KG1 (cell line): ENCODE data around the gene MYRF.

Source experiments
- DNase-seq: peaks from one replicate; lab custom pipeline; 2025; lab: John Stamatoyannopoulos, UW

MYRF gene

GRCh38 chr11:61820174-61820573 lies 67.7 kb downstream of the MYRF start:
- DNase-seq, result no peak

GRCh38 chr11:61826930-61827570 lies 74.6 kb downstream of the MYRF start:
- peak; percentile 85 for DNase-seq

GRCh38 chr11:61827571-61828378 lies 75.3 kb downstream of the MYRF start, which contains the start of gene FADS2:
FADS2 (plus strand) TSS chr11:61828300; CDS start chr11:61828391, 91 bp downstream.
- DNase-seq, result peak; percentile 94

GRCh38 chr11:61828379-61828628 lies 75.9 kb downstream of the MYRF start:
- no peak for DNase-seq

- peak; percentile 31 for DNase-seq
Observed at GRCh38 chr11:61828629-61829407, 76.4 kb downstream of the MYRF start.

GRCh38 chr11:61829806-61830205 lies 77.4 kb downstream of the MYRF start:
- DNase-seq, result no peak

- DNase-seq, result no peak
Observed at GRCh38 chr11:61830237-61831105, 78.0 kb downstream of the MYRF start.

- DNase-seq, result no peak
Observed at GRCh38 chr11:61832207-61832606, 79.8 kb downstream of the MYRF start.

- no peak for DNase-seq
Observed at GRCh38 chr11:61832754-61833153, 80.3 kb downstream of the MYRF start.

GRCh38 chr11:61833471-61833870 lies 81.0 kb downstream of the MYRF start:
- no peak for DNase-seq

GRCh38 chr11:61833926-61834277 lies 81.5 kb downstream of the MYRF start:
- DNase-seq, result no peak

GRCh38 chr11:61834278-61835048 lies 82.0 kb downstream of the MYRF start:
- DNase-seq, result peak; percentile 96

GRCh38 chr11:61836193-61836592 lies 83.8 kb downstream of the MYRF start:
- DNase-seq, result no peak

GRCh38 chr11:61837411-61838005 lies 85.1 kb downstream of the MYRF start:
- no peak for DNase-seq
